Sciatic nerve (tissue), 2 donors: ENCODE results near the gene PDCD1. TPM values are rescaled to one million over a fixed set of nuclear protein-coding genes. Genes with fewer than 3 reads are reported as not detected.
"Not testable (repeated sequence)": the region's sequence is repeated elsewhere in the genome, so short reads cannot be mapped to it uniquely, and the experiment has no call there.

Experiments used
- ATAC-seq: fragments of 200-7000 bp; cut with Tn5 transposase; one replicate; pipeline ENCODE4 v1.9.1; 2020; ENCODE audit warnings: mild to moderate bottlenecking, moderate library complexity
- DNase-seq: peaks from one replicate; pipeline ENCODE4 v3.0.0-alpha.2; 2020; ENCODE audit warnings: low spot score
- intact Hi-C: fragments of 100-400 bp; cut with DNase I; formaldehyde crosslinking; loops from one replicate; pipeline ENCODE4 v1.14.2; 2022
- total RNA-seq: library from RNA; stranded (reverse); fragmentation: NEBNext Ultra II Directional; extraction: Animal tissue kit (Norgen Biotek cat#: 25700); gene quantifications from one replicate; pipeline ENCODE4 v1.2.1, GENCODE V29; 2021
- donor health status: DM: no; HTN: no; CAD: no.
- donor health status: DM: no; HTN: no; CAD: no.

The PDCD1 gene
- 0.27 TPM for total RNA-seq

GRCh38 chr2:241858206-241859016, at the start of gene PDCD1:
Gene PDCD1, minus strand, starts transcription at chr2:241858894. Its CDS starts 56 bp downstream, at chr2:241858838.
- peak; percentile 7 for ATAC-seq
- intact Hi-C loops: no loop called here
- no peak for DNase-seq

- ATAC-seq, DNase-seq, intact Hi-C loops: not testable (repeated sequence)
These were observed 49.1 kb upstream of the PDCD1 start for GRCh38 chr2:241907831-241908230.

GRCh38 chr2:241906826-241907570, 48.3 kb upstream of the PDCD1 start:
- intact Hi-C loops: no loop called here
- ATAC-seq: no peak
- no peak for DNase-seq

GRCh38 chr2:241906378-241906770, 47.7 kb upstream of the PDCD1 start:
- intact Hi-C loops: not testable (repeated sequence)

GRCh38 chr2:241905716-241906377, 47.2 kb upstream of the PDCD1 start:
- DNase-seq (no peak), ATAC-seq (no peak)
- intact Hi-C loops: no loop called here

More at GRCh38 chr2:241906378-241906770, 47.7 kb upstream of the PDCD1 start:
- not testable (repeated sequence) for DNase-seq, ATAC-seq

- ATAC-seq: no peak
- no peak for DNase-seq
- intact Hi-C loops: no loop called here
These were observed 46.4 kb upstream of the PDCD1 start for GRCh38 chr2:241904791-241905710.

GRCh38 chr2:241904011-241904718, 45.5 kb upstream of the PDCD1 start:
- no peak for DNase-seq
- no peak for ATAC-seq
- intact Hi-C loops: no loop called here

GRCh38 chr2:241903121-241904010, 44.7 kb upstream of the PDCD1 start:
- peak; percentile 55 for DNase-seq
- ATAC-seq: no peak
- intact Hi-C loops: no loop called here

- no peak for ATAC-seq
- intact Hi-C loops: no loop called here
- DNase-seq: peak; percentile 56
These were observed 43.8 kb upstream of the PDCD1 start for GRCh38 chr2:241902357-241902991.

GRCh38 chr2:241901500-241902351, 43.0 kb upstream of the PDCD1 start:
- DNase-seq: peak; percentile 58
- intact Hi-C loops: no loop called here
- no peak for ATAC-seq

- intact Hi-C loops: no loop called here
- DNase-seq (no peak), ATAC-seq (no peak)
These were observed 42.3 kb upstream of the PDCD1 start for GRCh38 chr2:241901018-241901380.

GRCh38 chr2:241900251-241901017, 41.7 kb upstream of the PDCD1 start:
- ATAC-seq (no peak), DNase-seq (no peak)
- intact Hi-C loops: no loop called here

- DNase-seq (no peak), ATAC-seq (no peak)
- intact Hi-C loops: no loop called here
These were observed 40.0 kb upstream of the PDCD1 start for GRCh38 chr2:241898463-241899270.

GRCh38 chr2:241897231-241897916, 38.7 kb upstream of the PDCD1 start:
- intact Hi-C loops: no loop called here
- DNase-seq (no peak), ATAC-seq (no peak)
